HEK293 (cell line): ENCODE measurements around the gene OR8D1.

Experiments used
- CTCF ChIA-PET: fragments of 350-600 bp; formaldehyde crosslinking; extraction: SDS; loops from one replicate; lab custom pipeline; 2021; ENCODE audit warnings: antibody characterized with exemption; lab: Yijun Ruan, JAX
- POLR2A ChIA-PET: fragments of 300-600 bp; formaldehyde crosslinking; extraction: SDS; loops from one replicate; lab custom pipeline; 2020; ENCODE audit warnings: antibody characterized with exemption, inconsistent platforms; lab: Yijun Ruan, JAX
- H3K27ac ChIP-seq: fragments of 200-500 bp; sonication (Bioruptor generic); 2 replicates; pipeline ENCODE4 v1.5.1; 2014; ENCODE audit warnings: low read depth, low read length, control low read depth, inconsistent platforms; ENCODE audit errors: extremely low read depth
- H3K36me3 ChIP-seq, 2 experiments: fragments of 200-500 bp in 1 of 2; sonication (Bioruptor generic) in 1 of 2; 1 replicate in 1 of 2; 2 replicates in 1 of 2; pipeline ENCODE4 v1.5.1; 2014 to 2017; ENCODE audit warnings: inconsistent platforms in 2 of 2, low read length in 2 of 2; ENCODE audit not compliant: control insufficient read depth in 2 of 2, insufficient read depth in 1 of 2
- H3K4me1 ChIP-seq: fragments of 200-500 bp; sonication (Bioruptor generic); 2 replicates; pipeline ENCODE4 v1.5.1; 2014; ENCODE audit warnings: mild to moderate bottlenecking, low read length, inconsistent platforms; ENCODE audit not compliant: control insufficient read depth, insufficient read depth
- H3K4me3 ChIP-seq: 2 replicates; pipeline ENCODE4 v1.5.1; 2011; ENCODE audit warnings: low read depth, mild to moderate bottlenecking, control low read depth, low read length, moderate library complexity
- H3K9me3 ChIP-seq: fragments of 200-500 bp; sonication (Bioruptor generic); 2 replicates; pipeline ENCODE4 v1.5.1; 2014; ENCODE audit warnings: low read depth, low read length, inconsistent platforms; ENCODE audit not compliant: control insufficient read depth, insufficient read depth
- ATF2 ChIP-seq: fragments of 450-650 bp; formaldehyde crosslinking; IDR thresholded peaks from 2 replicates; pipeline ENCODE4 v1.5.1; 2016; ENCODE audit warnings: missing biosample characterization, missing genetic modification characterization, low read depth
- KLF1 ChIP-seq: fragments of 450-650 bp; formaldehyde crosslinking; IDR thresholded peaks from 2 replicates; pipeline ENCODE4 v1.5.1; 2016; ENCODE audit warnings: missing biosample characterization, missing genetic modification characterization
- KLF8 ChIP-seq: fragments of 450-650 bp; formaldehyde crosslinking; IDR thresholded peaks from 2 replicates; pipeline ENCODE4 v1.5.1; 2016; ENCODE audit warnings: missing biosample characterization, missing genetic modification characterization
- MYNN ChIP-seq: fragments of 450-650 bp; formaldehyde crosslinking; IDR thresholded peaks from 2 replicates; pipeline ENCODE4 v1.5.1; 2016; ENCODE audit warnings: missing biosample characterization, missing genetic modification characterization, borderline replicate concordance
- PRDM10 ChIP-seq: fragments of 450-650 bp; formaldehyde crosslinking; IDR thresholded peaks from 2 replicates; pipeline ENCODE4 v1.5.1; 2016; ENCODE audit warnings: missing biosample characterization, missing genetic modification characterization
- PRDM4 ChIP-seq: fragments of 450-650 bp; formaldehyde crosslinking; IDR thresholded peaks from 2 replicates; pipeline ENCODE4 v1.5.1; 2017; ENCODE audit warnings: missing biosample characterization, missing genetic modification characterization
- REPIN1 ChIP-seq: fragments of 450-650 bp; formaldehyde crosslinking; IDR thresholded peaks from 2 replicates; pipeline ENCODE4 v1.5.1; 2017; ENCODE audit warnings: missing biosample characterization, missing genetic modification characterization, low read depth
- SCRT1 ChIP-seq: fragments of 450-650 bp; formaldehyde crosslinking; IDR thresholded peaks from 2 replicates; pipeline ENCODE4 v1.5.1; 2016; ENCODE audit warnings: missing biosample characterization, missing genetic modification characterization, borderline replicate concordance
- SETDB1 ChIP-seq: IDR thresholded peaks from one replicate; pipeline ENCODE4 v1.6.1; 2017; ENCODE audit warnings: mild to moderate bottlenecking, low read length, moderate library complexity, mixed read lengths; ENCODE audit not compliant: insufficient read length
- WT1 ChIP-seq: fragments of 450-650 bp; formaldehyde crosslinking; IDR thresholded peaks from 2 replicates; pipeline ENCODE4 v1.5.1; 2016; ENCODE audit warnings: missing biosample characterization, missing genetic modification characterization
- ZBTB26 ChIP-seq: fragments of 450-650 bp; formaldehyde crosslinking; optimal IDR thresholded peaks from 2 replicates; pipeline ENCODE3; 2016; ENCODE audit warnings: missing biosample characterization, mild to moderate bottlenecking, missing genetic modification characterization
- ZFHX2 ChIP-seq: fragments of 450-650 bp; formaldehyde crosslinking; conservative IDR thresholded peaks from 2 replicates; pipeline ENCODE4 v1.5.1; 2016; ENCODE audit warnings: missing biosample characterization, missing genetic modification characterization
- ZNF10 ChIP-seq: fragments of 450-650 bp; formaldehyde crosslinking; IDR thresholded peaks from 2 replicates; pipeline ENCODE4 v1.5.1; 2017; ENCODE audit warnings: missing biosample characterization, missing genetic modification characterization
- ZNF2 ChIP-seq: fragments of 450-650 bp; formaldehyde crosslinking; IDR thresholded peaks from 2 replicates; pipeline ENCODE4 v1.5.1; 2016; ENCODE audit warnings: missing biosample characterization, missing genetic modification characterization
- ZNF366 ChIP-seq: fragments of 450-650 bp; formaldehyde crosslinking; conservative IDR thresholded peaks from 2 replicates; pipeline ENCODE4 v1.5.1; 2016; ENCODE audit warnings: missing biosample characterization, missing genetic modification characterization
- ZNF521 ChIP-seq: fragments of 450-650 bp; formaldehyde crosslinking; IDR thresholded peaks from 2 replicates; pipeline ENCODE4 v1.5.1; 2017; ENCODE audit warnings: missing biosample characterization, mild to moderate bottlenecking, missing genetic modification characterization
- ZNF530 ChIP-seq: fragments of 450-650 bp; formaldehyde crosslinking; IDR thresholded peaks from 2 replicates; pipeline ENCODE4 v1.5.1; 2016; ENCODE audit warnings: low read depth, missing biosample characterization, missing genetic modification characterization
- ZNF629 ChIP-seq: fragments of 450-650 bp; formaldehyde crosslinking; IDR thresholded peaks from 2 replicates; pipeline ENCODE4 v1.5.1; 2017; ENCODE audit warnings: missing biosample characterization, missing genetic modification characterization
- ZNF645 ChIP-seq: fragments of 450-650 bp; formaldehyde crosslinking; IDR thresholded peaks from 2 replicates; pipeline ENCODE4; 2016; ENCODE audit warnings: missing biosample characterization, missing genetic modification characterization
- ZNF658 ChIP-seq: fragments of 450-650 bp; formaldehyde crosslinking; IDR thresholded peaks from 2 replicates; pipeline ENCODE4; 2016; ENCODE audit warnings: missing biosample characterization, missing genetic modification characterization
- ZNF701 ChIP-seq: fragments of 450-650 bp; formaldehyde crosslinking; IDR thresholded peaks from 2 replicates; pipeline ENCODE4 v1.5.1; 2016; ENCODE audit warnings: missing biosample characterization, missing genetic modification characterization
- ZNF785 ChIP-seq: fragments of 450-650 bp; formaldehyde crosslinking; IDR thresholded peaks from 2 replicates; pipeline ENCODE4 v1.5.1; 2016; ENCODE audit warnings: missing biosample characterization, missing genetic modification characterization
- ZSCAN16 ChIP-seq: fragments of 450-650 bp; formaldehyde crosslinking; IDR thresholded peaks from 2 replicates; pipeline ENCODE4 v1.5.1; 2016; ENCODE audit warnings: missing biosample characterization, missing genetic modification characterization
- ZSCAN5A ChIP-seq: fragments of 450-650 bp; formaldehyde crosslinking; IDR thresholded peaks from 2 replicates; pipeline ENCODE4 v1.5.1; 2016; ENCODE audit warnings: missing biosample characterization, missing genetic modification characterization
- ZXDB ChIP-seq: fragments of 450-650 bp; formaldehyde crosslinking; IDR thresholded peaks from 2 replicates; pipeline ENCODE4 v1.5.1; 2016; ENCODE audit warnings: missing biosample characterization, missing genetic modification characterization

Gene OR8D1

GRCh38 chr11:124313849-124314248 is at the start of gene OR8D1:
TSS of gene OR8D1 (minus strand) at chr11:124313949. CDS start at chr11:124310766, 3,183 bp downstream.
- POLR2A ChIA-PET = no interaction called here
- Histone ChIP-seq H3K4me3 (no peak within 1 kb of the TSS), H3K4me1 (no peaks in the 10 kb centered on the region), H3K36me3 (no peaks in the 10 kb centered on the region), H3K27ac (no peak within 1 kb of the TSS), H3K9me3 (no peaks in the 10 kb centered on the region)
- TF ChIP-seq ZNF366 (tag by site-specific recombination) (no peak), ZNF2 (no peak), ZNF629 (tag by site-specific recombination) (no peak), ZNF521 (no peak), REPIN1 (no peak), SCRT1 (tag by site-specific recombination) (no peak), WT1 (tag by site-specific recombination) (no peak), ZNF658 (no peak), ZSCAN16 (tag by site-specific recombination) (no peak), ZFHX2 (no peak), KLF1 (tag by site-specific recombination) (no peak), ZNF645 (no peak), KLF8 (tag by site-specific recombination) (no peak), ZNF530 (tag by site-specific recombination) (no peak), ZNF10 (no peak), MYNN (tag by site-specific recombination) (no peak), SETDB1 (no peak), ATF2 (tag by site-specific recombination) (no peak)
- CTCF ChIA-PET = no interaction called here

- no peaks in the 10 kb centered on the region for H3K36me3 ChIP-seq
- H3K4me1 ChIP-seq = no peaks in the 10 kb centered on the region
- no peak overlapping the region for H3K4me3 ChIP-seq
- H3K9me3 ChIP-seq = no peaks in the 10 kb centered on the region
- ChIA-PET CTCF (no interaction called here), POLR2A (no interaction called here)
- no peak overlapping the region for H3K27ac ChIP-seq
- TF ChIP-seq PRDM10 (tag by site-specific recombination) (no peak), SCRT1 (tag by site-specific recombination) (no peak), ZXDB (no peak), ZBTB26 (tag by site-specific recombination) (no peak), PRDM4 (tag by site-specific recombination) (no peak), ZSCAN5A (tag by site-specific recombination) (no peak), ZNF701 (tag by site-specific recombination) (no peak), ZNF785 (tag by site-specific recombination) (no peak)
These were observed 45.8 kb upstream of the OR8D1 start for GRCh38 chr11:124359566-124359965.
